Omental fat pad (tissue), 4 donors: ENCODE measurements around the gene TXNDC11. TPM values are rescaled to one million over a fixed set of nuclear protein-coding genes. Genes with fewer than 3 reads are reported as not detected.

ENCODE experiments used
- ATAC-seq: fragments of 150-250 bp; one replicate; pipeline ENCODE4 v1.9.1; 2016; ENCODE audit warnings: mild to moderate bottlenecking, moderate library complexity; ENCODE audit not compliant: low FRiP score
- DNase-seq: peaks from one replicate; pipeline ENCODE4 v3.0.0-alpha.2; 2019; ENCODE audit warnings: low spot score
- CTCF ChIP-seq, 3 donors: fragments of 450-650 bp; IDR thresholded peaks; one replicate each; pipeline ENCODE4 v1.5.1; 2016 to 2017; ENCODE audit warnings: antibody characterized with exemption in 3 of 3, mild to moderate bottlenecking in 3 of 3, moderate library complexity in 2 of 3
- total RNA-seq, 4 donors: library from RNA; depleted of rRNA; stranded (reverse); fragments of >200 nt; gene quantifications; one replicate each; pipeline ENCODE4 v1.1.0, GENCODE V29; 2016

Gene TXNDC11
- total RNA-seq, 4 donors from 2014 or later = 40.2 to 53.0 (median 49.1) TPM

GRCh38 chr16:11699234-11699894, 43.3 kb downstream of the TXNDC11 start:
- no peak for ATAC-seq
- DNase-seq = no peak
- no peak for TF ChIP-seq CTCF (IDR thresholded peaks at IDR 0.05)

- TF ChIP-seq CTCF (IDR thresholded peaks at IDR 0.05) = no peak
- no peak for ATAC-seq
- DNase-seq = no peak
These were observed 44.4 kb downstream of the TXNDC11 start for GRCh38 chr16:11698271-11698689.

GRCh38 chr16:11697319-11697718, 45.3 kb downstream of the TXNDC11 start:
- ATAC-seq = no peak
- no peak for DNase-seq
- no peak for TF ChIP-seq CTCF (IDR thresholded peaks at IDR 0.05)

- no peak for TF ChIP-seq CTCF (IDR thresholded peaks at IDR 0.05)
- ATAC-seq = no peak
- DNase-seq = no peak
These were observed 46.2 kb downstream of the TXNDC11 start for GRCh38 chr16:11696266-11697012.

GRCh38 chr16:11692651-11693050, 50.0 kb downstream of the TXNDC11 start:
- DNase-seq (no peak), ATAC-seq (no peak)

GRCh38 chr16:11692171-11692570, 50.5 kb downstream of the TXNDC11 start:
- no peak for DNase-seq
- no peak for TF ChIP-seq CTCF (IDR thresholded peaks at IDR 0.05)

More at GRCh38 chr16:11692651-11693050, 50.0 kb downstream of the TXNDC11 start:
- no peak for TF ChIP-seq CTCF (IDR thresholded peaks at IDR 0.05)

GRCh38 chr16:11691771-11692170, 50.9 kb downstream of the TXNDC11 start:
- DNase-seq = no peak
- no peak for ATAC-seq
- TF ChIP-seq CTCF (IDR thresholded peaks at IDR 0.05) = no peak

More at GRCh38 chr16:11692171-11692570, 50.5 kb downstream of the TXNDC11 start:
- ATAC-seq = no peak
